SK-N-SH (cell line): Measurements from ENCODE around the gene SHISAL1. TPM values are rescaled to one million over a fixed set of nuclear protein-coding genes. Genes with fewer than 3 reads are reported as not detected.

ENCODE experiments used
- CTCF ChIA-PET: fragments of 300-600, 350-600 bp; formaldehyde crosslinking; extraction: SDS; loops from one replicate; lab custom pipeline; 2021; lab: Yijun Ruan, JAX
- POLR2A ChIA-PET: fragments of 350-600 bp; sonication (Branson Sonifier 250); formaldehyde crosslinking; extraction: SDS; loops from one replicate; lab custom pipeline; 2020; ENCODE audit warnings: antibody characterized with exemption, inconsistent platforms; lab: Yijun Ruan, JAX
- DNase-seq: peaks from one replicate; pipeline ENCODE4 v3.0.0; 2012
- H2AFZ ChIP-seq: fragments of 200-600 bp; sonication (generic); 2 replicates; pipeline ENCODE4 v1.8.1; 2016; ENCODE audit warnings: antibody characterized with exemption, mild to moderate bottlenecking, low read depth
- H3F3A ChIP-seq: fragments of 200-600 bp; sonication (generic); replicated peaks from 2 replicates; pipeline ENCODE3; 2016; ENCODE audit warnings: antibody characterized with exemption, mild to moderate bottlenecking; ENCODE audit not compliant: insufficient read depth
- H3K27ac ChIP-seq, 2 experiments: fragments of 200-500 bp in 1 of 2; fragments of 200-600 bp in 1 of 2; sonication (Bioruptor generic) in 1 of 2; sonication (generic), shearing (Covaris generic) in 1 of 2; 2 replicates each; pipeline versions ENCODE4 v1.5.1 to v1.6.1; 2014 to 2016; ENCODE audit warnings: low read depth in 2 of 2, inconsistent platforms in 1 of 2, low read length in 1 of 2, mild to moderate bottlenecking in 1 of 2, mixed read lengths in 1 of 2
- H3K27me3 ChIP-seq: fragments of 200-600 bp; sonication (generic), shearing (Covaris generic); 2 replicates; pipeline ENCODE4 v1.6.1; 2016; ENCODE audit warnings: mixed run types; ENCODE audit not compliant: insufficient read depth
- H3K36me3 ChIP-seq, 2 experiments: fragments of 200-500 bp in 1 of 2; fragments of 200-600 bp in 1 of 2; sonication (Bioruptor generic) in 1 of 2; sonication (generic) in 1 of 2; replicated peaks in 1 of 2; 2 replicates each; pipeline versions ENCODE3 to v1.5.1; 2014 to 2016; ENCODE audit warnings: low read length in 1 of 2, mild to moderate bottlenecking in 1 of 2; ENCODE audit not compliant: insufficient read depth in 2 of 2, control insufficient read depth in 1 of 2
- H3K4me1 ChIP-seq, 2 experiments: fragments of 200-500 bp in 1 of 2; fragments of 200-600 bp in 1 of 2; sonication (Bioruptor generic) in 1 of 2; sonication (generic), shearing (Covaris generic) in 1 of 2; 2 replicates each; pipeline versions ENCODE4 v1.5.1 to v1.6.1; 2014 to 2016; ENCODE audit warnings: low read depth in 1 of 2, low read length in 1 of 2, mixed run types in 1 of 2; ENCODE audit not compliant: insufficient read depth in 2 of 2, control insufficient read depth in 1 of 2
- H3K4me2 ChIP-seq: fragments of 200-600 bp; sonication (generic), shearing (Covaris generic); 2 replicates; pipeline ENCODE4 v1.6.1; 2017; ENCODE audit warnings: mixed run types
- H3K4me3 ChIP-seq, 2 experiments: fragments of 200-500 bp in 1 of 2; fragments of 200-600 bp in 1 of 2; sonication (Bioruptor generic) in 1 of 2; sonication (generic), shearing (Covaris generic) in 1 of 2; 2 replicates each; pipeline versions ENCODE4 v1.5.1 to v1.8.1; 2014 to 2016; ENCODE audit warnings: low read depth in 2 of 2, inconsistent platforms in 1 of 2, low read length in 1 of 2, mild to moderate bottlenecking in 1 of 2, mixed read lengths in 1 of 2, moderate library complexity in 1 of 2
- H3K79me2 ChIP-seq: fragments of 200-600 bp; sonication (generic); 2 replicates; pipeline ENCODE4 v1.8.1; 2017; ENCODE audit warnings: mild to moderate bottlenecking; ENCODE audit not compliant: insufficient read depth
- H3K9ac ChIP-seq: fragments of 200-600 bp; sonication (generic); 2 replicates; pipeline ENCODE4 v1.6.1; 2017; ENCODE audit warnings: mixed run types
- H3K9me2 ChIP-seq: fragments of 200-600 bp; sonication (generic); 2 replicates; pipeline ENCODE4 v1.6.1; 2017; ENCODE audit warnings: mixed run types
- H3K9me3 ChIP-seq: fragments of 200-600 bp; sonication (generic); 2 replicates; pipeline ENCODE4 v1.6.1; 2017; ENCODE audit warnings: mixed run types, mild to moderate bottlenecking, moderate library complexity
- H4K20me1 ChIP-seq: fragments of 200-600 bp; sonication (generic); 2 replicates; pipeline ENCODE4 v1.6.1; 2017; ENCODE audit warnings: mild to moderate bottlenecking, mixed run types; ENCODE audit not compliant: insufficient read depth
- CHD2 ChIP-seq: fragments of 150-350 bp; IDR thresholded peaks from 2 replicates; pipeline ENCODE4 v1.6.1; 2018; ENCODE audit warnings: low read length; ENCODE audit not compliant: partially characterized antibody
- ELF1 ChIP-seq: IDR thresholded peaks from 2 replicates; pipeline ENCODE4 v1.4.0; 2012
- EZH2phosphoT487 ChIP-seq: fragments of 200-600 bp; sonication (generic); IDR thresholded peaks from 2 replicates; pipeline ENCODE4 v1.6.1; 2017; ENCODE audit warnings: low read depth, mixed run types, mild to moderate bottlenecking, antibody characterized with exemption, moderate library complexity, borderline replicate concordance
- FOSL2 ChIP-seq: IDR thresholded peaks from 2 replicates; pipeline ENCODE4 v1.4.0; 2012; ENCODE audit warnings: low read depth, mild to moderate bottlenecking, moderate library complexity, borderline replicate concordance
- FOXM1 ChIP-seq: IDR thresholded peaks from 2 replicates; pipeline ENCODE4 v1.4.0; 2012; ENCODE audit warnings: low read depth, mild to moderate bottlenecking
- GABPA ChIP-seq: IDR thresholded peaks from 2 replicates; pipeline ENCODE4 v1.4.0; 2012; ENCODE audit warnings: low read depth, mild to moderate bottlenecking
- GATA2 ChIP-seq: sonication (generic); formaldehyde crosslinking; IDR thresholded peaks from 2 replicates; pipeline ENCODE4 v1.5.0; 2020; ENCODE audit warnings: mild to moderate bottlenecking, missing genetic modification reagents
- MEF2A ChIP-seq: IDR thresholded peaks from 2 replicates; pipeline ENCODE4 v1.4.0; 2012; ENCODE audit warnings: low read depth, borderline replicate concordance
- POLR2AphosphoS5 ChIP-seq: IDR thresholded peaks from 2 replicates; pipeline ENCODE4 v1.6.1; 2012; ENCODE audit warnings: low read depth, low read length
- RAD21 ChIP-seq: IDR thresholded peaks from 2 replicates; pipeline ENCODE4 v1.6.1; 2012; ENCODE audit warnings: mild to moderate bottlenecking, low read length
- RCOR1 ChIP-seq: fragments of 150-350 bp; IDR thresholded peaks from 2 replicates; pipeline ENCODE4 v1.6.1; 2017; ENCODE audit warnings: antibody characterized with exemption, low read length
- RFX5 ChIP-seq: IDR thresholded peaks from 2 replicates; pipeline ENCODE4 v1.6.1; 2012; ENCODE audit warnings: mild to moderate bottlenecking, improper control_type of control experiment, low read length
- SIN3A ChIP-seq: IDR thresholded peaks from 2 replicates; pipeline ENCODE4 v1.6.1; 2012; ENCODE audit warnings: low read depth, mild to moderate bottlenecking, low read length, moderate library complexity, borderline replicate concordance
- SMC3 ChIP-seq: IDR thresholded peaks from 2 replicates; pipeline ENCODE4 v1.6.1; 2012; ENCODE audit warnings: low read depth, low read length, improper control_type of control experiment
- TAF1 ChIP-seq: IDR thresholded peaks from 2 replicates; pipeline ENCODE4 v1.6.1; 2012; ENCODE audit warnings: low read depth, mild to moderate bottlenecking, low read length, moderate library complexity, borderline replicate concordance
- TCF12 ChIP-seq: IDR thresholded peaks from 2 replicates; pipeline ENCODE4 v1.4.0; 2012
- USF1 ChIP-seq: IDR thresholded peaks from 2 replicates; pipeline ENCODE4 v1.4.0; 2012; ENCODE audit warnings: low read depth, borderline replicate concordance
- YY1 ChIP-seq: IDR thresholded peaks from 2 replicates; pipeline ENCODE4 v1.4.0; 2012; ENCODE audit warnings: low read depth, mild to moderate bottlenecking
- WGBS: methylation state at CpG from one replicate; pipeline ENCODE4 v1.1.6; 2017; ENCODE audit warnings: low lambda C conversion rate; 5-methylcytosine and 5-hydroxymethylcytosine counted together
- polyA plus RNA-seq, 3 experiments: library from polyadenylated mRNA; depleted of rRNA; stranded (reverse); fragments of >200 nt; gene quantifications; 2 replicates each; pipeline ENCODE4 v1.2.3, GENCODE V29; 2012
- TF ChIP-seq, protein P1 (sequence below): fragments of 150-350 bp; IDR thresholded peaks from 2 replicates; pipeline ENCODE4 v1.6.1; 2016; ENCODE audit warnings: mild to moderate bottlenecking, low read depth, low read length

SHISAL1 gene
- polyA plus RNA-seq, 1 of the 3 experiments (the other 2 are of a cell fraction) = 0.10 TPM

GRCh38 chr22:44197271-44197670, 115.5 kb downstream of the SHISAL1 start (continued):
- no peak for TF ChIP-seq FOXM1
- no peak for TF ChIP-seq SMC3
- TF ChIP-seq GATA2 (CRISPR knock-in tag) = no peak
- TF ChIP-seq RAD21 = no peak
- no peak for TF ChIP-seq TAF1
- TF ChIP-seq RFX5 = no peak
- no peak for TF ChIP-seq GABPA
- TF ChIP-seq RCOR1 = no peak
- TF ChIP-seq SIN3A = no peak
- no peak for TF ChIP-seq ELF1

DNA sequence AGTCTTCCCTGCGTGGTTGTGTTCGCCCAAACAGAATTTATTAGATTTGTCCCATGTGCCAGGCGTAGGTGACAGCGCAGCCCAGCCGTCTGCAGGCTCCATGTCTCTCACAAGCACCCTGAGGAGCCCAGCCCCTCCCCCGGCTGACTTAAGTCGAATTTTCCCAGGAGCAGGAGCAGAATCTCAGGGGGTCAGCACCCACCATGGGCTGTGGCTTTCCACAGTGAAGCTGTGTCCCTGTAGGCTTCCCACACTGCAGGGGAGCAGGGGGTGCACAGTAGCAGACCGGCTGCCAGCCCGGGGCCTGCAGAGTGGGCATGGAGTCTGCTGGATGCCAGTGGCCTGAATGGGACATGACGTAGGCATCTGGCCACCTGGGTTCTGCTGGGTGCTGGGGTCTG, 116.0 kb downstream of the SHISAL1 start:
- Histone ChIP-seq H3K4me2 (no peak overlapping the region), H4K20me1 (no peaks in the 10 kb centered on the region), H3K9ac (no peak overlapping the region), H3K27me3 (no peaks in the 10 kb centered on the region; the same call in 1 of the 2 replicates), H3K79me2 (no peaks in the 10 kb centered on the region), H3K4me3 (no peak overlapping the region), H2AFZ (no peak overlapping the region), H3K9me3 (no peaks in the 10 kb centered on the region), H3K27ac (no peak overlapping the region), H3F3A (no peaks in the 10 kb centered on the region), H3K36me3 (no peaks in the 10 kb centered on the region), H3K4me1 (peaks cover 0 to 29% of the 10 kb centered on the region in 2 experiments; a peak in 1 of 4 replicates), H3K9me2 (no peaks in the 10 kb centered on the region)
- ChIA-PET CTCF (interaction anchor here (0.6 to 1.2 kb wide), 3 partner anchors 12 to 489 kb away, joined by 3 to 5 read pairs (median 3); no protein-coding TSS in a partner anchor), POLR2A (no interaction called here)
- 41% methylated on average over 7 of the region's 10 CpGs for WGBS
- DNase-seq = no peak
- TF ChIP-seq ELF1 (no peak), RCOR1 (no peak), TCF12 (no peak), TAF1 (no peak), USF1 (no peak), EZH2phosphoT487 (no peak), POLR2AphosphoS5 (no peak), YY1 (no peak), SIN3A (no peak), CHD2 (no peak), FOSL2 (no peak), MEF2A (no peak), GATA2 (CRISPR knock-in tag) (no peak)
- TF ChIP-seq, protein P1, sequence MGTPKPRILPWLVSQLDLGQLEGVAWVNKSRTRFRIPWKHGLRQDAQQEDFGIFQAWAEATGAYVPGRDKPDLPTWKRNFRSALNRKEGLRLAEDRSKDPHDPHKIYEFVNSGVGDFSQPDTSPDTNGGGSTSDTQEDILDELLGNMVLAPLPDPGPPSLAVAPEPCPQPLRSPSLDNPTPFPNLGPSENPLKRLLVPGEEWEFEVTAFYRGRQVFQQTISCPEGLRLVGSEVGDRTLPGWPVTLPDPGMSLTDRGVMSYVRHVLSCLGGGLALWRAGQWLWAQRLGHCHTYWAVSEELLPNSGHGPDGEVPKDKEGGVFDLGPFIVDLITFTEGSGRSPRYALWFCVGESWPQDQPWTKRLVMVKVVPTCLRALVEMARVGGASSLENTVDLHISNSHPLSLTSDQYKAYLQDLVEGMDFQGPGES = no peak
